Parathyroid adenoma (tissue), 2 donors: ENCODE measurements around the gene COA8.

Experiments
- H2AFZ ChIP-seq: fragments of 300-600 bp; sonication (generic); one replicate; pipeline ENCODE4 v1.7.0; 2017; ENCODE audit warnings: antibody characterized with exemption, mild to moderate bottlenecking
- H3K27ac ChIP-seq: fragments of 300-600 bp; sonication (generic); one replicate; pipeline ENCODE4 v1.7.0; 2017
- H3K27me3 ChIP-seq: fragments of 300-600 bp; sonication (generic); one replicate; pipeline ENCODE4 v1.7.0; 2017; ENCODE audit warnings: low read length; ENCODE audit not compliant: control insufficient read depth, insufficient read depth
- H3K36me3 ChIP-seq: fragments of 300-600 bp; sonication (generic); one replicate; pipeline ENCODE4 v1.7.0; 2017; ENCODE audit warnings: low read length; ENCODE audit not compliant: control insufficient read depth, insufficient read depth
- H3K4me1 ChIP-seq: fragments of 300-600 bp; sonication (generic); one replicate; pipeline ENCODE4 v1.7.0; 2017; ENCODE audit warnings: control low read depth
- H3K4me2 ChIP-seq: fragments of 300-600 bp; sonication (generic); one replicate; pipeline ENCODE4 v1.7.0; 2017; ENCODE audit warnings: low read length
- H3K4me3 ChIP-seq: fragments of 300-600 bp; sonication (generic); one replicate; pipeline ENCODE4 v1.7.0; 2017; ENCODE audit warnings: low read depth, low read length
- H3K79me2 ChIP-seq: fragments of 300-600 bp; sonication (generic); one replicate; pipeline ENCODE4 v1.7.0; 2017; ENCODE audit warnings: control low read depth
- H3K9ac ChIP-seq: fragments of 300-600 bp; sonication (generic); one replicate; pipeline ENCODE4 v1.7.0; 2017; ENCODE audit warnings: mild to moderate bottlenecking
- H3K9me3 ChIP-seq: fragments of 300-600 bp; sonication (generic); one replicate; pipeline ENCODE4 v1.7.0; 2017; ENCODE audit warnings: low read length; ENCODE audit not compliant: control insufficient read depth
- CTCF ChIP-seq: fragments of 300-600 bp; sonication (generic); IDR thresholded peaks from one replicate; pipeline ENCODE4 v1.7.0; 2017; ENCODE audit warnings: antibody characterized with exemption, mild to moderate bottlenecking
- donor health status: primary hyperparathyroidism.

The COA8 gene

GRCh38 chr14:103544388-103545218, 18.2 kb upstream of the COA8 start:
- Histone ChIP-seq H3K4me3 (no peak overlapping the region), H3K79me2 (peaks cover 5% of the 10 kb centered on the region), H3K9me3 (no peaks in the 10 kb centered on the region), H3K36me3 (no peaks in the 10 kb centered on the region), H2AFZ (no peak overlapping the region), H3K9ac (no peak overlapping the region), H3K27ac (no peak overlapping the region), H3K27me3 (no peaks in the 10 kb centered on the region), H3K4me1 (peaks cover 3% of the 10 kb centered on the region), H3K4me2 (no peak overlapping the region)
- TF ChIP-seq CTCF = no peak

- H3K9ac ChIP-seq = no peak overlapping the region
- H3K27me3 ChIP-seq = no peaks in the 10 kb centered on the region
- H3K36me3 ChIP-seq = no peaks in the 10 kb centered on the region
- H3K27ac ChIP-seq = no peak overlapping the region
- H3K4me2 ChIP-seq = no peak overlapping the region
- no peak overlapping the region for H3K4me3 ChIP-seq
- peaks cover 3% of the 10 kb centered on the region for H3K4me1 ChIP-seq
- no peak for TF ChIP-seq CTCF
- no peaks in the 10 kb centered on the region for H3K9me3 ChIP-seq
- peaks cover 5% of the 10 kb centered on the region for H3K79me2 ChIP-seq
- H2AFZ ChIP-seq = no peak overlapping the region
These were observed 17.4 kb upstream of the COA8 start for GRCh38 chr14:103545219-103545914.

- Histone ChIP-seq H3K27me3 (no peaks in the 10 kb centered on the region), H2AFZ (no peak overlapping the region), H3K4me2 (no peak overlapping the region), H3K4me1 (peaks cover 3% of the 10 kb centered on the region), H3K27ac (no peak overlapping the region), H3K9ac (no peak overlapping the region), H3K4me3 (no peak overlapping the region), H3K79me2 (peaks cover 7% of the 10 kb centered on the region), H3K9me3 (no peaks in the 10 kb centered on the region), H3K36me3 (no peaks in the 10 kb centered on the region)
- TF ChIP-seq CTCF = no peak
These were observed 16.7 kb upstream of the COA8 start for GRCh38 chr14:103545915-103546651.

- peaks cover 3% of the 10 kb centered on the region for H3K4me1 ChIP-seq
These were observed 15.9 kb upstream of the COA8 start for GRCh38 chr14:103546652-103547454.

More at GRCh38 chr14:103546652-103547454, 15.9 kb upstream of the COA8 start:
- no peak overlapping the region for H2AFZ ChIP-seq
- peak; percentile 95 for TF ChIP-seq CTCF
- no peak overlapping the region for H3K27ac ChIP-seq
- H3K4me2 ChIP-seq = no peak overlapping the region
- peaks cover 13% of the 10 kb centered on the region for H3K79me2 ChIP-seq
- no peaks in the 10 kb centered on the region for H3K27me3 ChIP-seq
- H3K36me3 ChIP-seq = no peaks in the 10 kb centered on the region
- H3K9me3 ChIP-seq = no peaks in the 10 kb centered on the region
- H3K4me3 ChIP-seq = no peak overlapping the region
- H3K9ac ChIP-seq = no peak overlapping the region
